NCI-H526 treated with DMSO at 0.1 percent for 48 hours (cell line): Measurements from ENCODE around the gene ECI1.
A peak's percentile ranks its signal among the peaks of the same experiment; 100 is the strongest.
"Not testable (repeated sequence)": the region's sequence is repeated elsewhere in the genome, so short reads cannot be mapped to it uniquely, and the experiment has no call there.

Source experiments
- DNase-seq: peaks from one replicate; lab custom pipeline; 2025; lab: John Stamatoyannopoulos, UW

Gene ECI1

GRCh38 chr16:2278956-2279800 lies 27.8 kb upstream of the ECI1 start:
- DNase-seq, result no peak

DNA sequence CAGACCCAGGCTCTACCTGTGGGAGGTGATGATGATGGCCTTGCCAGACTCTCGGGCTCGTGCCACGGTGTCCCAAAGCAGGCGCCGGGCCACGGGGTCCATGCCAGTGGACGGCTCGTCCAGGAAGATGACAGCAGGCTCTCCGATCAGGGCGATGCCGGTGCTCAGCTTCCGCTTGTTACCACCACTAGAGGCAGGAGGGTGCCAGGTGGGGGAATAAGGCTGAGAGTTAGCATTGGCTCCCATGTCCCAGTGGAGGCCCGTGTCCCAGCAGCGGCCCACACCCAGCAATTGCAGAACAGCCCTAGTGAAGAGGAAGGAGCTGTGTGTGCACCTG lies 26.9 kb upstream of the ECI1 start:
- no peak for DNase-seq

DNA sequence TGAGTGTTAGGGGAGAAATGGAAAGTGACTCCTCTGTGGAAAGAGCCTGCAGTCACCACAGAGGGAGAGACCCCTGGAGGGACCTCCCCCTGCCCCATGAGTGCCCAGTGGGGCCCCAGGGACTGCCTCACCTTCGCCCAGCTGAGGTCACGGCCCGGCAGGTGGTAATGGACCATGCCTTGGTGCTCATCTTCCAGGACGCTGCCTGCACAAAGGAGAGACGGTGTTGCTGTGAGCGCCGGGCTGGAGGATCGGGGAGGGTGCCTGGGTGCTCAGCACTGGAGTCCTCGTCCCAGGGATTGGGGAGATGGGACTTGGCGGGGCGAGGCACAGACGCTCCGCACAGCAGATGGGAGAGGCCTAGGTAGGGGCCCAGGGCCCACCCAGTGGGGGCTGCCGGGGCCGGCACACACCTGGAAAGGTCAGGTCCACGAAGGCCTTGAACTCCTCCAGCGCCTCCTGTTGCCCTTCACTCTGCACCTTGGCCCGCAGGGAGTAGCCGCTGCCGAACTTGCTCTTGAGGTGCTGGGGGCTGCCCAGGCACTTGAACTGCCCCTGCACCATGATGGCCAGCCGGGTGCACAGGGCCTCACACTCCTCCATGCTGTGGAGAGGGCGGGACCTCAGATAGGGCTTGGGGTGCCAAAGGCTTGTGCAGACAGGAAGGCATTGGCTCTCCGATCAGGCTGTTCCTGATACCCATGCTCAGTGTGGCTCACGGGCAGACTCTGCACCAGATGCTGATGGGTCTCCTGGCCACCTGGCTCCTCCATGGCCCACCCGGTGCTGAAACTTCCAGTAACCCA lies 26.3 kb upstream of the ECI1 start:
- DNase-seq, result no peak

DNA sequence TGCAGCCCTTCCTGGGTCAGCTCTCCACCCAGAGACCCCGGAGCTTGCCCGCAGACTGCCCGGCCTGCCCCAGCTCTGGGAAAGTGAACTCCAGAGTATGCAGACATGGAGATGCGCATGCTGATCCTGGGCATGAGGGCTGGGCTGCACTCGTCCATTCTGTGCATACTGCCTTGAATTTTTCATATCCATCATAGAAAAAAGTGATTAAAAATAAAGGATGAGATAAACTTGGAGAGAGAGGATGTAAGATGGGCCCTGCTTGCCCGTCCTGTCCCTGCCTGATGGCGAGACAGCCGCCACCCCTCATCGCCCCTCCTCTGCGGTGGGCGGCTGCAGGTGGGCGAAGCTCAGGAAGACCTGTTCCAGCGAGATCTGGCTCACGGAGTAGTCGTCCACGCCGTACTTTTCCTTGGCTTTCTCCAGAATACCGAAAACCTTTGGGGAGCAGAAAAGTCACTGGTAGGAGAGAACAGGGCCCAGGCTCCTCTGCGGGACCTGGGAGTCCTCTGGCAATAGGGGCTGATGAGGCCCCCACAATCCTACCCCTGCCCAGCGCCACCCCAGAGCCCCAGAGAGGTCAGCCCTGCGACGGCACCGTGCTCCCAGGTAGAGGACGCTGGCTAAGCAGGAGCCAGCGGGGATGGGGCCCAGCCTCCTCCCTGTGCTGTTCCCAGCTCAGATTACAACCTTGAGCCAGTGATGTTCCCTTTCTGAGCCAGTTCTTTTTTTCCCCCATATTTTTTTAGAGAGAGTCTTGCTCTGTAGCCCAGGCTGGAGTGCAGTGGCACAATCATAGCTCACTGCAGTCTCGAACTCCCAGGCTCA lies 25.2 kb upstream of the ECI1 start:
- no peak for DNase-seq

DNA sequence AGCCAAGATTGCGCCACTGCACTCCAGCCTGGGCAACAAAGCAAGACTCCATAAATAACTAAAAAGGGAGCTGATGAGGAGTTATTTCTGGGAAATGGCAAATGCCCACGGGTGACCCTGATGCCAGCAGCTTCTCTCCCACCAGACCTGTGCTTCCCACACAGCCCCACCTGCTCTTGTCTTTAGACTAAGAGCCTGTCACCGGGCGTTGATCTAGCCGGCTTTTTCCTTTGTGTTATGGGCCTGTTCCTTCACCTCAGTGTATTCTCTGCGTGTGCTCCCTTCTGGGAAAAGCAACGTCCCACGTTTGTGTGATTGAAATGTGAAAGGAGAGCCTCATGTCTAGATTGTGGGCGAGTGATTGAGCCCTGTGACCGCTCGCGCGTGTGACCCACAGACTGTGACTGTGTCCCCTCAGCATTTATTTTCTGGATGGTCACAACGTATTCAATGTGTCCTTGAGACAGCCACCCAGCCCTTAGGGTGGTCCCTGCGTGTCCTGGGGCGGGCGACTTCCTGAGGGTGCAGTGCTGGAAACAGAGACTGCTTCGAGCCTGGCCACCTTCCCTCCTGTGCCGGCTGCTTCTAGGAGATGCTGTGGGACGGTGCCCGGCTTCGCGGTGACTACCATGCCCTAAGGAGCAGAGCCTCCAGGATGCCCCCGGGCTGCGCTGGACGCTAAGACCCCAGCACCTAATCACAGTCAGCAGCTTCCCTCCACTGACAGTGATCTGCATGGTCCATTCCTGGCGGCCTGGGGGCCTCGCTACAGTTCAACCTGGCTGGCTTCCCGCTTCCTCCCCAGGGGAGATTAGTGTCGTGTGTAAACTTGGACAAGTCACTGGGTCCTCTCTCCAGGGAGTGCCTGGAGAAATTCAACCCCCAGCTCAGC lies 24.3 kb upstream of the ECI1 start:
- no peak for DNase-seq

GRCh38 chr16:2273931-2274330 lies 22.5 kb upstream of the ECI1 start:
- DNase-seq, result no peak

DNA sequence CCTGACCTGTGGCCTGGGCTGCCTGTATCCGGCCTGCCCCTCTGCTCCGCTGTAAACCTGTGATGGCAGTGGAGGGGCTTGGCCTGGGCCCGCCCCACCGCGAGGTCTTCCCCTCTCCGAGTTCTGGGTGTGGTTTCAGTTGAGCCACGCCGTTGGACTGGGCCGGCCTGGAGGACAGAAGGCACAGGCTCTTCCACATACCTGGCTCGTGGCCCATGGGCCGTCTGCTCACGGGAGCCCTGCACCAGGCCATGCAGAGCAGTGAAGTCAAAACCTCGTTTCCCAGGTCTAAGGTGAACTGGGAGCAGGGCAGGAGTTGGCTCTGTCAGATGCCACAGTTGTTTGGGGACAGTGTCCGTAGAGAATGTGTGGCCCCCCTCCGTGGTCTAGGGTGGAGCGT lies 22.1 kb upstream of the ECI1 start:
- DNase-seq, result no peak

DNA sequence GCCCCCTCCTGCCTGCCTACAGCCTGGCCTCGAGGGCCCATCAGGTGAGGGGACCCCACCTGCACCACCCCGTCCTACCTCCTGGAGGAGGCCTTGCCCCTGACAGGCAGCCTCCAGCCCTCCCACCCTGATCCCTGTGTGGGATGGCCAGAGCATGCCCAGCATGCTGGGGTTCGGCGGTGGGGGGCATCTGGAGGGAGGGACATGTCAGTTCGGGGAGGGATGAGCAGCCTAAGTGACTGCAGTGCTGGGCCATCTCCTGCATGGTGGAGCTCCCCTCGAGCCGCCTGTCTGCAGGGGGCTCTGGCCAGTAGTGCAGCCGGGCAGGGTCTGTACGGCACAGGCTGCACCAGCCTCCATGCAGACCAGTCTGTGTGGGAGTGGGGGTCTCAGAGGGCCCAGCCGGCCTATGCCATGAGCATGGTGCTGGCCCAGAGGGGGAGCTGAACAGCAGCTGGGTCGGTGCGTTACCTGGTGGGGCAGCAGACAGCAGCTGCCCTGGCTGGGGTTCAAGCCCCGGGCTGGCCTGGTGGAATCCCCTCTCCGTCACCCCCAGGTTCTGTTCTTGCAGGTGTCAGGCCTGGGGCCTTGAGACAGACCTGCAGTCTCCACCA lies 20.6 kb upstream of the ECI1 start:
- no peak for DNase-seq

DNA sequence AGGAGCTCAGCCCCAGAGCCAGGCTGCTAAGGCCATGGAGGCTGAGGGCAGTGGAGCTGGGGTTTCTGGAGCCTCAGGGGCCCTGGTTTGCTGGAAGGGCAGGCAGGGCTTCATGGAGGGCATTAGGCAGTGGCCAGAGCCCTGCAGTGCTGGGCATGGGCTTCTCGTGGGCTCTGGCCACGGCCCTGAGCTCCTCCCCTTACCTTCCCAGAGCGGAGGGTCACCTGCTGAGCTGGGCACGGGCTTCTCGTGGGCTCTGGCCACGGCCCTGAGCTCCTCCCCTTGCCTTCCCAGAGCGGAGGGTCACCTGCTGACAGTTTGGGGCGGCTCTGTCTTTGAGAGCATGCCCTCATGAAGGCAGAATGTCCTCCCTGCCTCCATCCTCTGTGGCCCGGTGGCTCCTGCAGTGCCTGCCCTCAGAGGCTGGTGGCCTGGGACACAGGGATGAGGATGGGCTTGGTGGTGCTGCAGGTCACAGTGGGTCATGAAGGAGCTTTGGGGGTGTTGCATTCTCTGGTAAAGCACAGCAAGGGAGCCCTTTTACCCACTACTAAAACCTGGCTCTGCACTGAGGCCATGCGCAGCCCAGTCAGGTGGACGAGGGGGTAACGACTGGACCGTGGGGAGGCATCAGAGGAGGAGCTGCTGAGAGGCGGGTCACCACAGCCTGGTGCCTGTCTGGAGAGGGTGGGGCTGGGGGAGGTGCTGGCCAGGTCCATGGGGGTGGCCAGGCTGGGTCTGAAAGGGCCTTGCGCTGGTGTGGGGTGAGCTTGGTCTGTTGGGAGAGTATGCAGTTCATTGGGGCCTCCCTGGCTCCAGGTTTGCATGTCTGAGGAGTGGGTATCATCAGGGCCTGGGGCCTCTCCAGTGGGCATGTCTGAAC lies 19.4 kb upstream of the ECI1 start:
- no peak for DNase-seq

DNA sequence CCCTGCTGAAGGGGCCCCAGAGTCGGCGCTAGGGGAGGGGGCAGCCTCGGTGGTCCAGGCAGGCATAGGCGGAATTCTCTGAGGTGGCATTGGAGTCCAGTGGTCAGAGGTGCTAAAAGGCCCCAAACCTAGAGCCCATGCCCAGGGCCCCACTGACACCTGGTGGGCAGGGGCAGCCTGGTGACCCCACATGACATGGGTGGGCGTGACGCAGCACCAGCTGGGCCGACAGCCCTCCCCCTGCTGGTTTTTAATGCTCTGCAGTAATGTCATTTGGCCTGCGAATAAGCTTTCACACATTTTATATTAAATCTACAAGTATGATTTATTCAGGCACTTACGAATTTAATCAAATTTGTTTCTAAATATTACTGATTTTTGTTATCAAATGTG lies 18.7 kb upstream of the ECI1 start:
- DNase-seq, result no peak

DNA sequence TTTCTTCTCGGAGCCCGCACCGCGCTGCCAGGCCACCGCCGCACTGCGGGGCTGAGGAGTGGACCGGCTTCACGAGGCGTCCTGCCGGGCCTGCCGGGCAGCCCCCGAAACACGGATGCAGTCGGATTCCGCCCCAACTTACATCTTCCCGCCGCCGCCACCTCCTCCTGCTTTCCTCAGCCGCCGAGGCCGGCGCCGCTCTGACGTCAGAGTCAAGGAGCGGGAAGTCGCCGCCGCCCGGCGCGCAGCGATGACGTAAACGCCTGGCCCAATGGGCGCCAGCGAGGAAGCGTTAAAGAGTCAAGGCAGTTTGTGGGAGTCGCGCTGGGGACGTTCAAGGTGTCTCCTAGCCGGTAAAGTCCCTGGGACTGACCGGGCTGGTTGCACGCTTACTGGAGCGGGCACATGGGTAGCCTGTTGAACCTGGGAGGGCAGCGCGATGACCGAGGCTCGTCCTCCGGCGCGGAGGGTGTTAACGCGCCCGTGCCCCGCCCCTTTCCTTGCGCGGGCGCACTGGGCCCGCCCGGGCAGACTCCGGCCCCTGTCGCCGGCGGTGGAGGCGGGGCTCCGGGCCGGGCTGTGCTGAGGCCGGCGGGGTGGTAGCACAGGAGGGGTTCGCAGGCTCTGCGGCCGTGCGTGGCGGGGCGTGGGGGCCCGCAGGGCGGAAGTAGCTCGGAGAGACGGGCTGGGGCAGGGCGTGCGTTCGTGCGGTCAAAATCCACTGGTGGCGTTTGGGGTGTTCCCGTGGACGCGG lies 16.7 kb upstream of the ECI1 start, which contains the start of gene RNPS1:
TSS of gene RNPS1 (minus strand) at position 214 of the 754 bp plus-strand sequence. CDS start 3,483 bp downstream, outside the sequence.
- peak; percentile 74 for DNase-seq

DNA sequence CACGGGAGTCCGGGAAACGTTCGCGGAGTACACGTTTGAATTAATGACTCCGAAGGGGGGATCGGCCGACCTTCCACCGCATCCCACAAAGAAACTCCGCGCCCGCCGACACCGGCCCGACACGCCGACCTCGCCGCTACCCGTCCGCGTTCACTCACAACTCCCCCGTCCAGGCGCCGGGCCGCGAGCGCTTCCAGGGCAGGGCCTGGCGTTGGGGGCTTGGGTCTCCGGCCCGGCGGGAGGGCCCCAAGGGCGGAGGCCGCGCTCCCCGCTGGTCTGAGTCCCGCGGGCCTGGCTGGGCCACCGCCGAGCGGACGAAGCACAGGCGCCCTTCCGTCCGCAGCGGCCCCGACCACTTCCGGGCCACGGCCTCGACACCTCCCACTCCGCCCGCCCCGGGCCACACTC lies 16.1 kb upstream of the ECI1 start:
- DNase-seq, result not testable (repeated sequence)

DNA sequence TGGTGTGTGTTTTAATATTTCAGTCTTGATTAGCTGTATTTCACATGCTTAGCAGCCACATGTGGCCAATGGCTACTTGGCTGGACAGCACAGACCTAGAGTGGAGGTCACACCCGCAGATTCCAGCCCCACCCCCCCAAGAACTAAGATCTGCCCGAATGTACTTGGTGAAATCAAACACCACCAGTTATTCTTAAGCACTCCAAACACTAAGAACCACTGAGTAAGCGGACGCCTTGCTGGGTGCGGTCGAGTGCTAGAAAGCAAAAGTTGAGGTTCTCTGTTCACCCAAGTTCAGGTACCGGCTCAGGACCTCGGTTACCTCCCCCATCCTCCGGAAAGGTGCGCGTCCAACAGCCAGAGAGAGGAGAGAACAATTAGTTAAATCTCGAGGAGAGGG lies 15.5 kb upstream of the ECI1 start:
- not testable (repeated sequence) for DNase-seq

DNA sequence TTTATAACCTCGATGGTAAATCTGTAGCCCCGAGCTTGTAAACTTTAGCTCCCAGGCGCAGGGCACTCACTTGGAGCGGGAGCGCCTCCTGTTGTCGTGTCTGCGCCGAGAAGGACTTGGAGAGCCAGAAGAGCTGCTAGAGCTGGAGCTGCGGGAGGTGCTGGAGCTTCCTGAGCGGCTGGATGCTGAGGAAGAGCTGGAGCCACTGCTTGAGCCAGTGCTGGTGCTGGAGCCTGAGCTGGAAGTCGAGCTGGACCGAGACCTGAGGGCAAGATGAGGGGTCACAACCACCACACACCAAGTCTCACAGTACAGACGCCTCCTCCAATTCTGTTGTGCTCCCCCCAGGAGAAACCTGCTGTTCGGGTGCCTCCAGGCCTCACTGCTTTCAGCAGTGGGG lies 11.6 kb upstream of the ECI1 start:
- not testable (repeated sequence) for DNase-seq

GRCh38 chr16:2260250-2260649 lies 8.9 kb upstream of the ECI1 start:
- no peak for DNase-seq

GRCh38 chr16:2258530-2258929 lies 7.1 kb upstream of the ECI1 start:
- not testable (repeated sequence) for DNase-seq

- DNase-seq, result no peak
Measured at GRCh38 chr16:2257726-2258125, 6.3 kb upstream of the ECI1 start.

GRCh38 chr16:2256531-2257140 lies 5.2 kb upstream of the ECI1 start:
- DNase-seq, result no peak

- DNase-seq, result no peak
Measured at GRCh38 chr16:2253293-2253692, 1.9 kb upstream of the ECI1 start.
